DMS 273 (cell line): ENCODE results near the gene MTMR10.

Experiments used
- DNase-seq: peaks from one replicate; lab custom pipeline; 2025; ENCODE audit not compliant: unreplicated experiment; lab: John Stamatoyannopoulos, UW

The MTMR10 gene

DNA sequence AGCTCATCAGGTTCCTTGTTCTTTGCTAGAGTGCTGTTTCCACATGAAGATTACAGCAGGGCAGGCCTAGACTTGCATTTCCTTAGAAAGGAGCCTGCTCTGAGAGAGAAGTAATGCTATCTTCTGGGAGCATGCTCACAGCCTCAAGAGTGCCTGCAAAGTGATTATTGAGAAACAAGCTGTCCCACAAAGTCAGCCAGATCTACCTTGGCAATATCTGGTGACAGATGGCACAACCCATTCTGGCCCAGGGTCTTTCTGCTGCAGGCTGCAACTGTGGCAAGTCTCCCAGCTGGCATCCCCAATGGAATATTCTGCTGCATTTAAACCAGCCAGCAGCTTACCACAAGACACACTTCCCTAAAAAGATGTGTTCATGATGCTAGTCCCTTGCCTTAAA is 29.3 kb downstream of the MTMR10 start:
- peak; percentile 89 for DNase-seq

DNA sequence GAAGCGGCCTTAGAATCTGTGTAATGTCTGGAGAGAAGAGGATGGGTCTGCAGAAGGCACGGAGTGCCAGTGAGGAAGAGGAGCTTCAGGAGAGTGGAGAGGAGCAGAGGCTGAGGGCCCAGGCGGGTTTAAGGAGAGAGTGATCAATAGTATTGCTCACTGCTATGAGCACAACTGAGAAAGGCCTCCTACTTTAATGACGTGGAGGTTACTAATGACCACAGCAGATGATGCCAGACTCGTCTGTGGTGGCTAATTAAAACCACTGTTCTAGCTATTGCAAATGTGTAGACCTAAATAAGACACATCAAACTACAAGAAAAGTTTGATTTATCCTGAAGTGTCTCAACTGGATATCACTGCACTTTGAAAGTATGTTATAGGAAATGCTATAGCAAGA is 33.2 kb downstream of the MTMR10 start:
- DNase-seq = no peak

DNA sequence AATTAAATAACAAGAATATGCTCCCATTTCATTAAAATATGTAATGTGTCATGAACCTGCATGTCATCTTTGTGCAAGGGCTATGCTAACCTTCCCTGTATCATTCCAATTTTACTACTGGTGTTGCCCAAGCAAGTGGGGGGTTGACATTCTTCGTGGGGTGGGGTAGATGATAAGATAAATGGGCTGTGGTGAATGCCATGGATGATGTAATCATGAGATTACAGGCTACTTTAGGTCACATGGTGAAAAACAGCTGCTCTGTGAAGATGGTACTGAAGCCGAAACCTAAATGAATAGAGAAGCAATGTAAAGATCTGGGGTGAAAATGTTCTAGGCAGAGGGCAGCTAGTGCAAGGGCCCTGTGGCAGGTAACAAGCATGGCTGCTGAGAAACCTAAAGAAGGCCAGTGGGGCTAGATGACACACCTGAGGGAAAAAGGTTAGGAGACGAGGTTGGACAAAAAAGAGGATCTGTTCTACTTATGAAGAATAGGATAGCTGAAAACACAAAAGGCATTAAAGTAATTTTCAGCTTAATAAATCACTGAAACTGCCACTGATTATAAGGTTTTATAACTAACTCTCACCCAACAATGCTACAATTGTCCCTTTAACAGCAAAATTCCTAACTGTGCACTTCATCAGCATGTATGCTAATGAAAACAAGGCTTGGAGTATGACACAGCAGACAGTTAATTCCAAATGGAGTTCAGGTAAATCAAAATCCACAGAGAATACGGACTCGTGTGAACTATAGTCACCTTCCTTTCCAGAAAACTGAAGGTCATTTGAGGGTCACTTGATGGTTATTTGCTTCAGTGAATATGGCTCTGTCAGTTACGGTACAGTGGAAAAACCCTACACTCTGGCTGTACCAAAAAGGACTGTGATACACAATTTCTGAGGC is 35.0 kb downstream of the MTMR10 start:
- no peak for DNase-seq

DNA sequence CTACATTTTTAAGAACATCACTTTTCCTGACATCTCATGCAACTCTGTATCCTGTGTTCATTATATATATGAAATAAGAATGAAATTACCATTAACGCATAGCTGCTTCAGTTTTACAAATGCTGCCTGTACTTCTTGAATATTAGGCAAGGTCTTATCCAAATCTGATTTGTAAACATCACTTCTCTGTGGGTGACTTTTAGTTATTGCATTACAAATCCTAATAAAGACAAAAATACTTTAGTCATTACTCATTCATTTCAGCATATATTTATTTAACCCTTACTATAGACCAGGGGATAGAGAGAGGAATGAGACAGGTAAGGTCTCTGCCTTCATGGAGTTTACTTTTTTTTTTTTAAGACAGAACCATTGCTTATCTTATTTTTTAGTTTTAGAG is 36.8 kb downstream of the MTMR10 start:
- no peak for DNase-seq

DNA sequence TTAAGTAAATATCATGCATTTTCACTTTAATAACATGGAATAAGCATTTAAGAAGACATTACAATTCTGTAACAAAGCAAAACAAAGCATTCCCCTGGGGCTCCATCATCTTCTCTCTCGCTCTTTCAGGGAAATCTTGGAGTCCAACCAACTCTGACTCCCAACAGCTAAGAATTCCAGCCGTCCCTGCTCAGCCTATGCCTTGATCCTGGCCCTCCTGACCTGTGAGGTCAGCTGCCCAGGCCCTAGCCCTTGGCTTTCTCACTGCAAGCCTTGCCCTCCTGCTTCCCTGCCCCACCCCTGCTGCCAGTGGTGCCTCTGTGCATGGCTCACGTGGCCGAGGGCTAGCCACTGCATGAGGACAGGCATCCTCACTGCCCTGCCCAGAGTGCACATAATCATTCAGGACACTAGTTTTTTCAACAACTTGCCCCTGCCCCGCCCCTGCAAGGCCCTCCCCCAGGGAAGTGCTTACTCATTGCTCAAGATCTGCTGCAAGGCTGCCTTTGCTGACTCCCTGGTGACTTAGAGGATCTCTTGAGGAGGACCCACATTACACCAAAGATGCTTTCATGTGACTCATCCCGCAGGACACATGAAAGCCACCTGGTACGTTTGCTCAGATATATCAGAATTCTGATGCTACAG is 37.6 kb downstream of the MTMR10 start:
- no peak for DNase-seq

DNA sequence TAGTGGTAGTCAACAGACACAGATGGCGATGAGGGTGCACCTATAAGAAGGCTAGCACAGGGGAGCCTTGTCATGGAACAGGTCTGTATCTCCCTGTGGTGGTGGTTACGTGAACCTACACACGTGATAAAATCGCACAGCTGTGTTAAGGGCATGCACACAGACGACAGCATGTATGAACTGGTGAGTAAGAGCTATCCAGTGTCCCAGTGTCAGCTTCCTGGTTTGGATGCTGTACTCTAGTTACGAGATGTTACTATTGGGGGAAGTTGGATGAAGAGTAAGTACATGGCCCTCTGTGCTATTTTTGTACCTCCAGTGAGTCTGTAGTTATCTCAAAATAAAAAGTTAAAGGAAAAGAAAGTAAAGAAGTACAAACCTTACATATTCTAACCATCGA is 38.2 kb downstream of the MTMR10 start:
- no peak for DNase-seq

DNA sequence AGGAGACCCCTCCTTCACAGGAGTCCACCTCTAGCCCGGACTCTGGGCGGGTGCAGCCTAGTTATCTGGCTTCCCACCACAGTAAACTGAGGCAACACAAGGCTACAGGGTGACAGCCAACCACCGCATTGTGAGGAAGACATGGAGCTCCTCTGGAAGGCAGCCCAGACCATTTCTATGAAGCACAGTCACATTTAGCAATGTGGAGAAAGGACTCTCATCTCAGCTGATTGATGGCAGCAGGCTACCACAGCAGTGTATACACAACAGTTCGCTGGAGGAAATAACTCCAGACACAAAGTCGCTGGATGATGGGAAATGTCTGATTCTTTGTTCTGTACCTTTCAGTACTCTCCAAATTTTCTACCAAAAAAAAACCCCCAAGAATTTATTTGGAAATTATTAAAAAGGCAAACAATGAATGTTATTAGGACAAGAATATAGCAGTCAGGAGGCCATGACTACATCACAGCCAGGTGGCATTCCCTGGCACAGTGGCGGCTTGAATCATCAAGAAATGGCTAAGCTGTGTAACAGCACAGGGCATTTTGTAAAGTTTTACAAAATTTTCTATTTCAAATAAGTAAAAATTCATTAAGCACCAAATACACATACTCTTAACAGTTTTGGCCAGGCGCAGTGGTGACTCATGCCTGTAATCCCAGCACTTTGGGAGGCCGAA is 47.6 kb downstream of the MTMR10 start:
- DNase-seq = no peak

DNA sequence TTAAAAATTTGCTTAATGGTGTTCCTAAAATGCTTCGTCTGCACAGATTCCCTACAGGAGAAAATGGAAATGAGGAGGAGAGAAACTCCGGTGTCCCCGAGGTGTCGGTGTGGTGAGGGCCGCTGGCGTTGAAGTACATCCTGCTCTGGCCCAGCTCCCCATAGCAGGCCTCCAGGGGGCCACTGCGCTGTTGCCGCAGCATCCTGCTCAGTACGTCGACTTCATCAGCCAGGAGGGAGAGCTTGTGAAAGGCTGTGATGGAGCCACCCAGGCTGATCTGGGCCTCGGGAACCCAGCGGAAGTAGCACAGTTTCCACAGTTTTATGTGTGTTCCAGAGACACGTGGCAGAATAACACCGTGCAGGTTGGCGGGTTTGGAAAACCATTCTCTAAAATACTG is 49.9 kb downstream of the MTMR10 start:
- no peak for DNase-seq

DNA sequence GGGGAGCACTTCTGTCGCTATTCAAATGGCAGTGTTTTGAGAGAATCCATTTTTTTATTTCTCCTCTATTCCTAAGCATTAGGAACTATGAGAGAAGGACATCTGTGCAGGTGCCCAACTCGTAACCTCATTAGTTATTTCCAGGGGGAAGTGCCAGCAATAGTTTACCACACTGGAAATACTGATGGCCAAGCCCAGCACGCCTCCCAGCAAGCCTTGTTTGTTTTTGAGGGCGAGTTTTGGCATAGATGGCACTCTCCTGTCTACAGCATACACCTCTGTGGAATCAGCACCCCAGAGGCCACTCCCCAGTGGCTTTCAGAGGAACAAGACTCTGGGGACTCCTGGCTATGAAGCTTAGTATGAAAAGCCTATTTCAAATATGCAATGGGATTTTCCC is 51.1 kb downstream of the MTMR10 start:
- DNase-seq = no peak

DNA sequence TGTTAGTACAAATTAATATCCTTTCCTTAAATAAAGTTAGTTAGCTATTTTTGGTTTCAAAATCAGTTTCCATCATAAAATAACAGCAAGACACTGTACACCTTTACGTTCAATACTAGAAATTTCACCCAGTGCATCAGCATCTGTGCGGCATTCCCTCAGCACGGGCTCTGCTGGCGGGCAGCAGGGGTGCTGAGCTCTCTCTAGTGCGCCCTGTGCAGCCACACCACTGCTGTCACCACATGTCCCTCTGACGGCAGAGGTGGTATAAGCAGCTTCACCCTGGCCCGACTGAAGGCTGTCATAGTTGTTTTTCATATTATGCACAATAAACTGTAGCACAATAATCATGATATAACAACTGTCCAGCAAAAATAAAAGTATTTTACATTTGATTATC is 52.3 kb downstream of the MTMR10 start:
- DNase-seq = no peak

DNA sequence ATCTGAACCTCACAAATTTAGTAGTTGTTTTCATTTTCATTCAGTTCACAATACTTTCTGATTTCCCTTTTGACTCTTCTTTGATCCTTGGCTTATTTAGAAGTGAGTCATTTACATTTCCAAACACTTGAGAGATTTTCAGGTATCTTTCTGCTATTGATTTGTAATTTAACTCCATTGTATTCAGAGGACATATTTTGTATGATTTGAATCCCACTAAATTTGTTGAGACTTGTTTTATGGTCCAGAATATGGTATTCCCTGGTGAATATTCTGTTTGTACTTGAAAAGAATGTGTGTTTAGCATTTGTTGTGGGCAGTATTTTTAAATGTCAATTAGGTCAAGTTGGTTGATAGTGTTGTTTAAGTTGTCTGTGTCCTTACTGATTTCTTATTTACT is 58.1 kb downstream of the MTMR10 start:
- no peak for DNase-seq

DNA sequence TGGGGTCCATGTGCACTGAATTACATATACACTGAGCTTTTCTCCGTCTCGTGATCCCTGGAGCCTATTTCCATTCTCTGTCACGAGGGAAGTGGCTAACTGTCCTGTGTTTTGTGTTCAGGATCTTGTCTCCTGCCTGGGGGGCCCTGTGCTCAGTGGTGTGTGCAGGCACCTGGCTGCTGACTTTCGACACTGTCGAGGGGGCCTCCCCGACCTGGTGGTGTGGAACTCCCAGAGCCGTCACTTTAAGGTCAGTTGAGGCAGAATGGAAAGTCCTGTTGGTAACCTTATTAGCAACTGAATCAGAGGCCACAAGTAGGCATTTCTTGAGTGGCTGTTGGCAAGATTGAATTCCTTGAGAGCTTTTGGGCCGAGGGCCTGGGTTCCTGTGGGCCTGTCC is 61.0 kb downstream of the MTMR10 start:
- no peak for DNase-seq

DNA sequence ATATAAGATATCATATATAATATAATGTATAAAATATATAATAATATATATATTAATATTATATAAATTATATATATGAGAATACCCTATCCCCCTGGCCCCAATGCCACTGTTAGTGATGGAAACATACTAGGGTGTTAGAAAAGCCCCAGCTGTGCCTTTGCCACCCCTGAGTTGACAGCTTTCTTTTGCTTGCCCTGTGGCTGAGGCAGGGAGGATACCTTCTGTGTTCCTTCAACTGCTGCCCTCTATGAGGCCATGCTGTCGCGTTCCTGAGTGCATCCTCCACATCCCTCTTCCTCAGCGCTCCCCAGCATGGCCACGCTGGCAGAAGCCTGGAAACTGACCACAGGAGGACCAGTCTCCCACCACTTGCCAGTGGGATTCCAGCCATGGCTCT is 61.4 kb downstream of the MTMR10 start:
- no peak for DNase-seq

DNA sequence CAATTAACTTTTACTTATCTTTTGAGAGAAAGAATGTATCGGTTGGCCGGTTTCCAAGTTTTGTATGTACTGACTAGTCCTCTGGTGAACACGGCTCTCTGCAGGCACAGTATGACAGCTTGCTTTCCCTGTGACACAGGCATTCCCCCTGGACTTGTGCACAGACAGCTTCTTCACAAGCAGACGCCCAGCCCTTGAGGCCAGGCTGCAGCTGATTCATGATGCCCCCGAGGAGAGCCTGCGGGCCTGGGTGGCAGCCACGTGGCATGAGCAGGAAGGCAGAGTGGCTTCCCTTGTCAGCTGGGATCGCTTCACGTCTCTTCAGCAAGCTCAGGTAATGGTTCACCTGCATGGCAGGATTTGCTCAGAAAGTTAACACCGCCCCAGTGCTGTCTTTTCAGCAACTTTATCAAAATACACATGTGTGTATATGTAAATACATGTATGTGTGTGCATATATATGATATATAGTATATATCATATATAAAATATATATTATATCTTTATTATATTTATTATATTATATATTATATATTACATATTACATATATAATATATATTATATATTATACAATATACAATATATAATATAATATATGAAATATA is 62.3 kb downstream of the MTMR10 start:
- peak; percentile 25 for DNase-seq

DNA sequence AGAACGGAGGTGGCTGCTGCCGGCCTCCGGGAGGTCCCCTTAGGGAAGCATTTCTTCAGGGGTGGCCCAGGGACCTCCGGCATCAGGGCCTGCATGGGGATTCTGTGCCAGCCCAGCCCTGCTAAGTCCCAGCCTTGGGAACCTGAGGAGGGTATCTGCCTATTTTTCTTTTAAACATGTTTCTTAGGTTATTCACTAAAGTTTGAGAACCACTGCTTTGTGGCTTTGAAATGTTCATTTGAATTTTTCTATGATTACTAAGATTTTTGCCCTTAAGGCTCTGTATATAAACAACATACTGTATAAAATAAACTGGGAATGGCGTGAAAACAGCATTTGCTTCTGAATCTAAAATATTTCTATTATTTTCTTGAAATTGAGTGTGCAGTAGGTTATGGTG is 63.4 kb downstream of the MTMR10 start:
- no peak for DNase-seq

DNA sequence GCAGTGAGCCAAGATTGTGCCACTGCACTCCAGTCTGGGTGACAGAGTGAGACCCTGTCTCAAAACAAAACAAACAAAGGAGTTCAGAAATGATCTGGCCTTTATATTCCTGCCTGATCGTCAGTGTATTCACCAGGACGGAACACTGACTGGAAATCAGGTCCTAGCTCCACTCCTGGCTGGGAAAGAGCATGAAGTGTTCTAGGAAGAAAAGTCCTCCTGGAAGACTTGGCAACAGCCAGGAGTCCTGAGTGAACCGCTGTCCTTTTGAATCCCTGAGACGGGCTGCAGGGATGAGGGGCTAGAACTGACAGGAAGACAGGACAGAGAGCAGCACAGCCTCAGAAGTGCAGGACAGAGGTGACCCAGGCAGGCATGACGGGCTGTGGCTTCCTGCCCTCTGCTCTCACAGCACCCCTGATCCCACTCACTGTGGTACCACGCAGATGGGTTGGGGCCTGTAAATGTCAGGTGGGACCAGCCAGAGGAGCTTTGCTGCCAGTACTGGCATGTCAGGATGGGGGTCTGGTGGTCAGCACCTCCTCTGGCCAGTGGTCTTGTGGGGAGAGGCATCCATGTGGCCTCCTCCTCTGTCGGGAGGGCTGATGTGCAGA is 64.2 kb downstream of the MTMR10 start:
- no peak for DNase-seq

DNA sequence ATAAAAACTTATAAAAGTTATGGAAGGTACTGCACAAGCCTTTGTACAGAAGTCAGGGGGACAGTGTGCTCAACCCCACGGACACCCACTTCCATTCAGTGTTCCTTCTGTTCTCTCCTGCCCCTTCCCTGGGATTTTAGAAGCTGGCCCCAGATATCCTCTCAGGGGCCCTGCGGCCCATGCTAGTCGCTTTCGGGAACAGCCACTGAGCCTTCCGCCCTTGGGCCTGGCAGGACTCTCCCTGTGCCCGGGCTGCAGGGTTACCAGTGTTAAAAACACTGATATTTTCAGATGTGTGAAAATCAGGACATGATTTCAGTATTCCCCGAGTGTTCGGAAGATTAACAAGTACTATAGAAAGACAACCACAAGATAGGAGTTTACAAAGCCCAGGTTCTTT is 65.3 kb downstream of the MTMR10 start:
- DNase-seq = no peak

DNA sequence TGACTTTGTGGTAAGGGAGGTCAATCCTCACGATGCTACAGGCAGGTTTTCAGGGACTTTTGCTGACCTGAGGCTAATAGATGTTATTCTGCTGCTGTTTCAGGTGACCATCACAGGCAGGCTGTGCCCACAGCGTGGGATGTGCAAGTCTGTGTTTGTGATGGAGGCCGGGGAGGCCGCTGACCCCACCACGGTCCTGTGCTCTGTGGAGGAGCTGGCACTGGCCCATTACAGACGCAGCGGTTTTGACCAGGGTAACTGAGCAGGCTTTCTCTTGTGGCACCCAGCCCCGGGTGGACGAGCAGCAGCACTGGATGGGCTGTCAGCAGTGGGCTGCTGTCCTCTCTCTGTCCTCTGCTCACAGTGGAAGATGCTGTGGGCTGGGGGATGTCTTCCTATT is 65.7 kb downstream of the MTMR10 start:
- DNase-seq = no peak

DNA sequence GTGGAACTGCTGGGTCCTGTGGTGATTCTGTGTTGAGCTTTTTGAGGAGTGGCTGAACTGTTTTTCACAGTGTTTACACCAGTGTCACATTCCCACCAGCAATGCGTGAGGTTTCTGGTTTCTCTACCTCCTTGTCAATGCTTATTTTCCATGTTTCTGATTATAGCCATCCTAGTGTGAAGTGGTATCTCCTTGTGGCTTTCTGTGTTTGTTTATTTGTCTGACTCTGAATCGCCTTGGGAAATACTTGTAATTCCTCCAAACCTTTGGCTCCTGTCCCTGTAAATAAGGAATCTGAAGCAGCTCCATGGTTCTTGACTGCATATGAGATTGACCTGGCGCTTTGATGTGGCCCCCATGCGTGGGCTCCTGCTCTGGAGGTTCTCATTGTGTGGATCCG is 67.1 kb downstream of the MTMR10 start:
- DNase-seq = no peak

DNA sequence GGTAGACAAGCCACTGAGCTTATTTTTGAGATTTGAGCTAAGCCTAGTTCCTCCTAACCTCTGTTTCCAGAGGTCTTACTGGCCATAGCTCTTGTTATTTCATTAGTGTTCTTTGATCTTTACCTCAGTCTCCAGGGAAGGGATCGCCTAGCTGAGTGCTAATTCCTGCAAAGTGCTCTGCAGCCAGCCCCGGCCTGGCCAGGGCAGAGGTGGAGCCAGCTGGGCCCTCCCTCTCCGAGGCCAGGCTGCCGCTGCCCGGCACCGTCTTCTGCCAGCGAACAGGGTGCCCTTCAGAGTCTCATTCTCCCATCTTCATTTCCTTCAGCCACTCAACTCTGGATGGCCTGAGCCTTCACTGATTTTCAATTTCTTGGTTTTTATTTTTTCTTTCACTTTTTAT is 68.0 kb downstream of the MTMR10 start:
- DNase-seq = no peak
